GM12801 (cell line): ENCODE data around the gene CD207.

ENCODE experiments used
- CTCF ChIP-seq: IDR thresholded peaks from one replicate; pipeline ENCODE4 v1.5.1; 2011; ENCODE audit warnings: control low read depth; ENCODE audit not compliant: insufficient read length; ENCODE audit errors: extremely low read depth

The CD207 gene

DNA sequence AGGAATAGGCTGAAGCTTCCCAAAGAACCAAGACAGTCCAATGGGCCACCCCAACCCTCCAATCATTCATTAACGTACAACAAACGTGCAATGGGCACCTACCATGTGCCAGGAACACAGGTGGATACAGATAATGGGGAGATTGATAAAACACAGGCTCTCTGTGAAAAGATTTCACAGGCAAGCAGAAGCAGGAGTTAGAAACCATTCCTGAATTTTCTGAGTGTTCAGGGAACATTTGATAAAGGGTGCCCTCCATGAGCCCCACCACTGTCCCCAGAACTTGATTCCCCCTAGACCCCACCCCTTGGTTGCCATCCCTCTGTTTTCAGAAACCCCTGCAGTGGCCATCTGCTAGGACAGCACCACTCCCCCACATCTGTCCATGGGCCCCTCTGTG is 1.5 kb downstream of the CD207 start:
- no peak for TF ChIP-seq CTCF

DNA sequence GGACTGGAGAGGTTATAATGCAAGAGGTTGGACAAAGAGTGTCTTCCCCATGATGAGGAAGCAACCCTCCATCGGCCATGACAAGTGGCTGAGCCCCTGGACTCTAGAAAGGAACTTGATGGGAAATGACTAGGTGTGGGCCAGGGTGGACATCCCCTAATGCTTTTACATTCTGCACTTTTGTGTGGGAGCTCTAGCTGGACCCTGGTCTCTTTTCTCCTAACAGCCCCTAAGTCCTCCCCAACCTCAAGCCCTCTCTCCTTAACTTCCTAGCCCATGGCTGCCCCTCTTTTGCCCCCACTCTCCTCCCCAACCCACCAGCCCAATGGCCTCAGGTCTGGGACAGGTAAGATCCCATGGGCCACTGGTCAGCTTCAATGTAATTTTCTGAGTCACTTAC is 2.4 kb downstream of the CD207 start:
- TF ChIP-seq CTCF: no peak

DNA sequence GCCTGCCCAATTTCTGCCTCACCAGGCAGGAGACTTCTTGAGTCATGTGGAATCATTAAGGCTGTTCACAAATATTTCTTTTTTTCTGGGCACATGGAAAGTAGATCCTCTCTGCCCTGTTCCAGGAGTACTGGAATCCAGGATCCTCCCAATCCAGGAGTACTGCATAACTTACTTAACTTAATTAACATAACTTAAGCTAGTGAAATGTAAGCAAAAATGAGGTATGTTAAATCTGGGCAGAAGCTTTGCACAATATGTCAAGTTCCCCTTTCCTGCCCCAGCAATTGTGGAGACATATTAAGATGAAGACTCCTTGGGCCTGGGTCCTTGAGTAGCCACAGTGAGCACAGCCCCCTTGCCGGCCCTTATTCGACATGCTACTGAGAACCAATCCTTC is 3.2 kb downstream of the CD207 start:
- TF ChIP-seq CTCF: no peak

- TF ChIP-seq CTCF: no peak
Measured at GRCh38 chr2:70831861-70832260, 3.8 kb downstream of the CD207 start.

DNA sequence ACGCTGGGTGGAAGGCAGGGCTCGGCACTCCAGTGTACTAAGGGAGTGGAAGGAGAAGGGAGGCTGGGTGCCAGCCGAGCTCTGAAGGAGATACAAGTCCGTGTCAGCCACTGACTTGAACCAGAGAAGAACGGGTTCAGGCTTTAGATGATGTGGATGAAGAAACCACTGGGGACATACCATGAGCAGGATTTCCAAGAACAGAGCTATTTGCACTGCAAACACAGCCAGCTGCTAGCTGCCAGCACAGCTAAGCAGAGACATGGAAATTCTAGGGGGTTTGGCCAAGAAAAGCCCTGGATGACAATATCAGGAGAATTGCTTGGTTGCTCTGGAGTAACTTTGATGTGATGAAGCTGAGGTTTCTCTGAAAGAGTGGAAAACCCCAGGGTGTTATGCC is 5.2 kb downstream of the CD207 start:
- TF ChIP-seq CTCF: no peak

DNA sequence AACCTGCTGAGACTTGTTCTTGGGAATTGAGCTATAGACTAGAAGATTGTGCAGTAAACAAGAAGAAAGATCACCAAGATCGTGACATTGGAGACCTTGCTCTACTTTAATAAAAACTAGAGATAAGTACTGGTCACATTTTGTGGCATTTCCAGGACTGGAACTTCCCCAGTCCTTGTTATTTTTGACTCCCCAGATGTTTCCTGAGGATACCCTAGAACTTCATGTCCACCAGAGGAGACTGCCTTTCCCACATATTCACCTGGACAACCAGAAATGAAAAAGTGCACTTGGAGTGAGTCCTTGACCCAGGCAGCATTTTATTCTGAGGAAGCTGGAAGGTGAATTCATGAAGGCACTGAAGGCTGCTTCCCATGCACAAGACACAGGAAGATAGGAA is 5.7 kb downstream of the CD207 start:
- TF ChIP-seq CTCF: no peak

DNA sequence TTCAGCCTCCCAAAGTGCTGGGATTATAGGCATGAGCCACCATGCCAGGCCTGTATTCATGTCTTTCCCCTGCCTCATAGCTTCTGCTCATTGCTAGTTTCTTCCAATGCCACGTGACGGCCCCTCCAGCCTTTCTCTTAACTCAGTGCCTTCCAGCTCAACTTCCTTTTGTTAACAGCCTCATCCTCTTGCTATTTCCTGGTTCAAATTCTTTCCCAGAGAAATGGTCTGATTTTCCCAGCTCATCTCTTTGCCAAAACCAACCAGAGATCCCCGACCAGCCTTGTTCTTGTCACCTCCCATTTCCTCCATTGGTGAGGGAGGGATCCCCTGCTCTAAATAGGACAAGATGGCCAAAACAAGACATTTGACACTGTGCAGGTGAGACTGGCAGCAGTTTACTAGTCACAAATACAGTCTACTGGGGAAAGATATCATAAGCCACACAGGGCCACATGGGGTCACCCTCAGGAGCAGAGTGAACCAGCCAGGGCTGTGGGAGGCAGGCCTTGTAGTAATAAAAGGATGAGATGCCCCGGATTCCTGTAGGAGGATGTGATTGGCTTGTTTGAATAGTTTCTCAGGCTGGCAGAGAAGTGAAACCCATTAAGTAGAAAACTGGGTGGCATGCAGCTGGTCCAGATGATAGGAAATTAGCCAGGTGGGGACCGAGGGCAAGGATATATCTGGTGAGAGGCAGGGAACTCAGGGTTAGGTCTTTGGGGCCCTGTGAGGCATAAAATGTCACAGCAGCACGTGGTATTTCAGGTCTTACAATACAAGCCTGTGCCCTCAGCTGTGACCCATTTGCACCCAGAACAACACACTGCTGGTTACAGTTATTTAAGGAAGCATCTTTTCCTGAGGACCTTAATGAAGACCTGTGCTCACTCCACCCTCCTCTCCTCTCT is 6.4 kb downstream of the CD207 start:
- TF ChIP-seq CTCF: no peak
